GM21737 (cell line): ENCODE results near the gene CHCT1.

Source experiments
- ATAC-seq: cut with Tn5 transposase; IDR thresholded peaks from one replicate; pipeline ENCODE4 v1.9.1; 2021; ENCODE audit warnings: mild to moderate bottlenecking, moderate library complexity; ENCODE audit not compliant: unreplicated experiment

CHCT1 gene

DNA sequence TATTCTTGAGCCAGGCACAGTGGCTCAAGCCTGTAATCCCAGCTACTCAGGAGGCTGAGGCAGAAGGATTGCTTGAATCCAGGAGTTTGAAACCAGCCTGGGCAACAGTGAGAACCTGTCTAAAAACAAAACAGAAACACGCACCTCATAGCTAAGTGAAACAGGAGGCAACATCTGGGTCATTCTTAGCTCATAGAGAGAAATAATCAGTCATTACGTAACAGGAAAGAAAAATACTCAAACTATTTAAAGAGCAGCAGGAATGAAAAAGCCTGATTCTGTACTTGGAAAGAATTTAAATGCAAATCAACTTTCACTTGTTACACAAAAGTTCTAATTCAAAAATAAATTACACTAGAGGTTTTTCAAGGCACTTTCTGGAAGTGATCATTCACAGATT, 17.2 kb downstream of the CHCT1 start:
- no peak for ATAC-seq

DNA sequence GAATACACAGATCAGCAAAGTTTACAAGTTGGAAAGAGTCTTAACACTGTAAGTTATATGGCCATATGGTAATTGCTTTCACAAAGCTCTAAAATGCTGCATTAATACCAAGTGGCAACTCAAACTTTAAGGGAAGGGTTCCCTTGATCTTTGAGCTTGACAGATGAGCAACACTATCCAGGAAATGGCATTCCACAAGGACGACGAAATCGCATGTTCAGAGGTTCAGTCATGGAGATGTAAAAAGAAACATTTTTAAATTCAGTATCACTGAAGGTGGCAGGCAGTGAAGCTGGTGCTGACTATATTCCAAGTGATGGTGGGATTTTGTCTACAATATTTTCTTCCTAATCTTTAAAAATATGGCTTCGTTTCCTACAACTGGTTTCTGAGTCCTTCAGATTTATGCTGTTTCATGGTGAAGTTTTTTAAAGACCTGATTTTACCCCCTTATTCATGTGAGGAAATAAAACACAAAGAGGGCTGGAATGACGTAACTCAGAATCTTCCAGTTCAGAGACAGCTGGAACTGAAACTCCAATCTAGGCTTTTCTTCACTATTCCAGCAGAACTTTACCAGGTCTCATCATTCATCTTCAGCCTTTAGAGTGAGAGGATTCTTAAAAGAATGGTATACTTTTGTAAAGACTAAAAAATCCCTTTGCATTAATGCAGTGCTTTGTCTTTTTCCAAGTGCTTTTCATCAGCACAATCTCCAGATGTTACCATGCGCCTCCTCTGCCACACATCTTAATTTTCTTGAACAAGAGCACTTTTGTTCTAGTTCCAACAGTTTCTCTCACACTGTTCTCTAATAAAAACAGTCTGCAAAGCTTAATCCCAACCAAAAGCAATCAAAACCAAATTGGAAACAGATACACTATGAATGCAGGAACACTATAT, 20.2 kb downstream of the CHCT1 start:
- no peak for ATAC-seq

DNA sequence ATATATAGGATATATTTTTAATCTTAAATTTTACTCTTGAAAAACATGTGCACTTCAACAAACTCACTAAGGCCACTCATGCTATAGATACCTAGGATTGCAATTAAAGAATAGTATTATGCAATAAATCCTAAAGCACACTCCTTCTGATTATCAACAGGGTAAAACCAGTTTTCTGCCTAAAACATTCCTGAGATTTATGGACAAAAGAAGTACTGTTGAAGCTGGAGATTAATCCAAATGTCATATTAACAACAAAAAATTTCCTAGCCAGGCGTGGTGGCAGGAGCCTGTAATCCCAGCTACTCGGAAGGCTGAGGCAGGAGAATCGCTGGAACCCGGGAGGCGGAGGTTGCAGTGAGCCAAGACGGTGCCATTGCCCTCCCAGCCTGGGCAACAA, 21.4 kb downstream of the CHCT1 start:
- no peak for ATAC-seq

DNA sequence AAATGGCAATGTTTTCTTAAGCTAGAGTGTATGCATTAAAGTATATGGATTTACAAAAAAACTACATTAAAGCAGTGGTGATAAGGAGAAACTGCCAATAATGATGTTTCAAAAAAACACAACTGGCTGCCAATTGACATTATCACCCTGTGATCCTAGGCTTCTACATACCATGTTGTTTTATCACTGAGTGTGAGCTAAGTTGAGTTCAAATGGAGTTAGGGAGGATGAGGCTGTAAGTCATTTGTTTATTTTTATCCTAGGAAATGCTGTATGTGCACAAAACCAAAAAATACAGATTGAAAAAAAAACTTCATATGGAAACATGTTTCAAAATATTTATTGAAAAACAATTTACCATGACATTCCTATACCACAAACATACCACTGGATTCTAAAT, 22.9 kb downstream of the CHCT1 start:
- ATAC-seq, result no peak

DNA sequence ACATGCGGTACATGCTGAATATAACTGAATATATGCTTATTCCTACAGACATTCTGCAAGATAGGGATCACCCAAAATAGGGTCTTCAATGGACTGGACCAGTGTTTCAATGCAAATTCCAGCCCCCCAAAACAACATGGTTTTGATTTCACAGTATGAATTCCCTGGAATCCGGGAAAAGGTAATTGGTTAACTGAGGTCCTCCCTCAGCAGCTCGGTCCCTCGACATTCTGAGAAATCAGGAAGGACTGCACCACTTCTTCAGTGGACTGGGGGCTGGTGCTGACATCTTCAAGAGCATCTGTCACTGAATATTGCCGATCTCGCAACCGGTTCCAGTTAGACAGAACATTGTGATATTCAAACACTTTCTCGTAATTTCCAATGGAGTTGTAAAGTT, 25.1 kb downstream of the CHCT1 start:
- ATAC-seq, result no peak

DNA sequence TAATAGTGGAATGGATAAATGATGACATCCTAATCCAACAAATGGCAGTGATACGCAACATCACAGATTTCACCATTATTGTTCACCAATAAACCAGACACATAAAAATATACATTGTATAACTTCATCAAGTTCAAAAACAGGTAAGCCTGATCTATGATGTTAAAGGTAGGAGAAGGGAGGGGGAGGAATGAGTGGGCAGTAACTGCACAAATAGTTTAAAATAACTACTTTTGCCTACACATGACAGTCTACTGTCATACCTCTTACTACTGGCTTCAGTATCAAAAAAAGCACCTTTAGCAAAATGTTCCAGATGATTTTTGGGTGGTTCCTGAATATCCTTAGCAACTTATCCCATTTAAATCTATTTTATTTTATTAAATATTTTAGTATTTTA, 28.8 kb downstream of the CHCT1 start:
- no peak for ATAC-seq

DNA sequence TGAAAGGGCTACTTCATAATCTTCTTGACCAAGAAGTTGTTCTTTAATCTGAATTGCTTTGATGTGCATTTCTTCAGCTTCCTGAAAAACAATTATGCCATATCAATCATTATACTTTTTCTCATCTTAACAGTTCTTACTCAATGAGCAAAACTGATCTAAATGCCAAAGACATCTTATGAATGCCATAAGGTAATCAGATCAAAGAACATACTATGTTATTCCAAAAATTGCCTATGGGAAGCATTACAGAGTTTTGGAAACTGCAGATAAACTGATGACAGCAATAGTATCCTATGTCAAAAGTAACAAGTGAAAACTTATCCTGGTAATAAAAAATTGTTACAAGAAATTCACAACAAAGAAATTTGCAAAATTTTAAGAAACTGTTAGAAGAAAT, 29.7 kb downstream of the CHCT1 start:
- ATAC-seq, result no peak

DNA sequence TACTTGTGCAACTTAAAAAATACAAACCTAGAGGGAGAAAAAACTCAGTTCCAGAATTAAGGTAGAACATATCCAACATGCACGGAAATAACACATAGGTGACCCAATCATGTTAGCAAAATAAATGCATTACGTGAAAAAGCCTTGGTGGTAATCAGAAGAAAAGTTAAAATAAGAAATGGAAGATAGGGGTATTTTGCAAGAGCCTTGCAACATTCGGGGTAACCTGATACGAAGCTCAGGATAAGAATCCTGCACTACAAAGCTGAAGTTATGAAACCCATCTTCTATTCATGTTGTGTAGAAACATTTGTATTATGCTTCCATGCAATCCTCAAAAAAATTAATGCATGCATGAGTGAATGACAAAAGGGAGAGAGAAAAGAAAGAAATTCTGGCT, 33.1 kb downstream of the CHCT1 start:
- ATAC-seq, result no peak

DNA sequence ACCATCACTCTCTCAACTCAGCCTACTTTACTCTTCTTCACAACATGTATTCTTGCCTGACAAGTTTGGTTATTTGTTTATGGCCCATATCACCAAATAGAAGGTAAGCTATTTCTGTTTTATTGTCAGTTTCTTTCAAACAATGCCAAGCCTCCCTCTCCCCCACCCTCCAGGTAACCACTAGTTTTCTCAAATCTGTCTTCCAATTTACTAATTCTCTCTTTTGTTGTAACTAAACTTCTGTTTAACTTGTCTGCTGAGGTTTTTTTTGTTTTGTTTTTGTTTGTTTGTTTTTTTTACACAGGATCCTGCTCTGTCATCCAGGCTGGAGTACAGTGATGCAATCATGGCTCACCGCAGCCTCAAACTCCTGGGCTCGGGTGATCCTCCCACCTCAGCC, 34.9 kb downstream of the CHCT1 start:
- ATAC-seq, result no peak

DNA sequence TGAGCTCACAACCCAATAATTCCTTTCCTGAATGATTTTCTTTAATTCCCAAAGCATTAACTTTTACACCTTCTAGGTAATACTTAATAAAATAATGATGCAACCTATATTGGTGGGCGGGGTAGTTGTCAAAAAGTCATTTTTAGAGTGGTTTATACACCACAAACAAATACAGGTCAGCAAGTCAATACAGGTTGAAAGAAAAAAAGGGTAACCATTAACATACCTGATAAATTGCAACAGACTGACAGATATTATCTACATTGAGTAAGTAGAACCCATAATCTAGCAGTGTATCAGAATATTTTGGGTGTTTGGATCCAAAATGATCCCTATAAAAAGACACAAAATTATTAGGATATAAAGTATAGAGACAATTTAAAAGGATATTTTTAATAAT, 39.3 kb downstream of the CHCT1 start:
- no peak for ATAC-seq

DNA sequence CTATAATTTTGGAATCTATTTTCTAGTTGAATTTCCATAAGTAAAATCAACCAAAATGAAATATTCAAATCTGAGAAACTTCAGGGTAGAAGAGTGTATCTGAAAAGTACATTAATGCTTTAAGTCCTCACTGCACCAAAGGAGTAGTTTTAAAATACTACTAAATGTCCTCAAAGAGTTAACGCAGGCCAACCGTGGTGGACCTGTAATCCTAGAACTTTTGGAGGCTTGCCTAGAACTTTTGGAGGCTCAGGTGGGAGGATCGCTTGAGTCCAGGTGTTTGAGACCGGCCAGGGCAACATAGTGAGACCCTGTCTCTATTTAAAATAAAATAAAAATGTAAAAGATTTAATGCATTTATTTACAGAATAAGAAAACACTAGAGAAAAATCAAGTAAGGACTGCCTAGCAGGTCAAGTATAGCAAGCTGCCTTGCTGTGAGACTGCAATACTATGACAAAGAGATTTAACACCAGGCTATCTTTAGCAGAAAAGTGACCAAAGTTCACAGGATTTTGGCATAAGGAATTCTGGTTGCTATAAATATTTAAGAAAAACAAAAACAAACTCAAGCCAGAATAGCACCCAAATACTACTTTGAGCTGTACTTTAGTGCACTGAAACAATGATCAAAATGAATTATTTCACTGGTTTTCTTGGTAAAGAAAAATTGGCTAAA, 41.0 kb downstream of the CHCT1 start:
- no peak for ATAC-seq

DNA sequence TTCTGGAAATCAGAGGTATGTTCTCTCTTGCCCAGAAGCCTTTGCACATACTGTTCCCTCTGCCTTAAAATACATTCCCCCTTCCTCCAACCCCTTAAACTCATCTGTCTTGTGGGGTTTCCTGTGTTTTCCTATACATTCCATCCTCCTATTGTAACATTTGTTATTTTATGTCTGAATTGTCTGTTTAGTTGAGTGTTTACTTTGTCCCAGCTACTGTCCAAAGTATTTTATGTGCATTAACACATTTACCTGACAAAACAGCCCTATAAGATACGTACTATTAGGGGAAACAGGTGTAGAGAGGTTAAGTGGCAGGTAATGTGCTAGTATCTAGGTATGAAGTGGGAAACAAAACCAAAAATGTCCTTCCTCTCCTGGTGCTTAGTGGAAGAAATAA, 42.1 kb downstream of the CHCT1 start:
- no peak for ATAC-seq

DNA sequence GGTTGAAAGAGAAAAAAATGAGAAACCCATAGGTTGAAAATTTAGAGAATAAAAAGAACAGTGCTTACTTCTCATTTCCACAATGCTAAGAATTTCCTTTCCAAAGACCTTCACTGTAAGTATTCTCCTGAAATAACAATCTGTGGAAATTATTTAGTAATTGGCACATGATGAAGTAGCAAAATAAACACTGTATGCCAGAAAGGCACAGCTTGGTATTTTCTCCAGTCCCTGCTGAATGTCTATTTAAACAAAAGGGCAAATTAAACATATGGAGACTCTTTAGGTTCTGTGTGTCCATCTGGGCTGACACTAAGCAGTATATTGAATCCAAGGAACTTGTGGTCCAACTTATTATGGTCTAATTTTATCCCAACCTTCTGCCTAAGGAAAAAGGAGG, 46.1 kb downstream of the CHCT1 start:
- ATAC-seq, result no peak

DNA sequence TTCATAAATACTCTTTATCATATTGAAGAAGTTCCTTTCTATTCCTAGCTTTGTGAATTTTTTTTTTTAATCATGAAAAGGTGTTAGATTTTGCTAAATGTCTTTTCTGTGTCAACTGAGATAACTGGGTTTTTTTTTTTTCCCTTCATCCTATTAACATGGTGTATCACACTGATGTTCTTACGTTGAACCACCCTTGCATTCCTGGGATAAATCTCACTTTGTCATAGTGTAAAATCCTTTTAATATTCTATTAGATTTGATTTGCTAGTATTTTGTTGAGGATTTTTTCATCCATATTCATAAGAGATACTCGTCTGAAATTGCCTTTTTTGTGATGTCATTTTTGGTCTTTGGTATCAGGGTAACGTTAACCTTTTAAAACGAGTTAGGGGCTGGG, 49.2 kb downstream of the CHCT1 start:
- ATAC-seq, result no peak

DNA sequence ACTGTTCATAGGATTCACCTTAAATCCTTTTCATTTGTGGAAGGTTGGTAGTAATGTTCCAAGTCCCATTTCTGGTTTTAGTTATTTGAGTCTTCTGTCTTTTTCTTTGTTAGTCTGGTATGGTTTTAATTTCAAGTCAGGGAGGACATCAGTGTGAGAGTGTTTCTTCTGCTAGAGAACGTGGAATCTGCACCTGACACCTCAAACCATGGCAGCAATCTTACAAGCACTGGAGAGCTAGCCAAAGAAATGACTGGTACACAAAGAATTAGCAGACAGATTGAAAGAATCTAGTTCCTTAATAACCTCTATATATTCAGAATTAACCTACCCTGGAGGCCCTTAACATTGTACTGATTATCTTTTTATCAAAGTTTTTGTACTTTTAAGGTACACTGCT, 50.2 kb downstream of the CHCT1 start:
- no peak for ATAC-seq

DNA sequence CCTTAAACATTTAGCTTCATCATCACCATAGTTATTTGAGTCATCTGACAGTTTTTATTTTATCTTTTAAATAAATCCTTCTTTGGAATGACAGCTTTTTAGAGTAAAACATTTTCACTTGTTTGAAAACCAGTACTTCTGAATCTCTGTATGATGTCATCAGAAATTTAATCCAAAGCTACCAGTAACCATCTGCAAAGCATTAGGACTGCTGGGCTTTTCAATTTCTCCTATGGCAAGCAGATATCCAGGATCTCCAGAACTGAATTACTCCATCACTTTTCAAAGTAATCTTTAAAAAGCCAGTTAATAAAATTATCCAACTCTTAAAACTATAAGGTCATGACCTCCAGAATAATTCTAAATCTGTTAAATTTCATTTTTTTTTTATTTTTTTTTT, 51.5 kb downstream of the CHCT1 start:
- ATAC-seq, result no peak
